ENCODE data around the gene NRG2.

Gene NRG2

DNA sequence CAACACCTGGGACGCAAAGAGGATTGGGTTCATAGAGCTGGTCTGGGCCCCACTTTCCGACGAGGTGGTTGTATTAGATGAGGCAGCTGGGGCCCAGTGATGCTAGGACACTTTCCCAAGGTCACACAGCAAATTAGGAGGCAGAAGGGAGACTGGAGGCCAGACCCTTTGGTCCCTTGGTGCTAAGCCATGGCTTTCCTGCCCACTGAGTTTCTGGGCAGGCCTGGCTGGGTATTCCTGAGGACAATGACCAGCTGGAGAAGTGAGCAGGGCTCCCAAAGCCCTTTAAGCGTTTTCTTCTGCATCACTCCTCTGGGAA is 181.3 kb downstream of the NRG2 start:
- Histone ChIP-seq H3K36me3 (ENCODE audit: control insufficient read depth, low read depth, low read length) (no peaks in the 10 kb centered on the region), H3K27me3 (ENCODE audit: control insufficient read depth, insufficient read depth, low read length) (no peaks in the 10 kb centered on the region), H3K9me3 (ENCODE audit: control insufficient read depth, low read depth, low read length) (no peaks in the 10 kb centered on the region), H3K4me1 (ENCODE audit: control insufficient read depth, low read depth, low read length) (no peaks in the 10 kb centered on the region), H3K9ac (ENCODE audit: low read length) (no peak overlapping the region), H3K27ac (ENCODE audit: low read length) (no peak overlapping the region), H3K4me3 (ENCODE audit: low read length) (no peak overlapping the region)

DNA sequence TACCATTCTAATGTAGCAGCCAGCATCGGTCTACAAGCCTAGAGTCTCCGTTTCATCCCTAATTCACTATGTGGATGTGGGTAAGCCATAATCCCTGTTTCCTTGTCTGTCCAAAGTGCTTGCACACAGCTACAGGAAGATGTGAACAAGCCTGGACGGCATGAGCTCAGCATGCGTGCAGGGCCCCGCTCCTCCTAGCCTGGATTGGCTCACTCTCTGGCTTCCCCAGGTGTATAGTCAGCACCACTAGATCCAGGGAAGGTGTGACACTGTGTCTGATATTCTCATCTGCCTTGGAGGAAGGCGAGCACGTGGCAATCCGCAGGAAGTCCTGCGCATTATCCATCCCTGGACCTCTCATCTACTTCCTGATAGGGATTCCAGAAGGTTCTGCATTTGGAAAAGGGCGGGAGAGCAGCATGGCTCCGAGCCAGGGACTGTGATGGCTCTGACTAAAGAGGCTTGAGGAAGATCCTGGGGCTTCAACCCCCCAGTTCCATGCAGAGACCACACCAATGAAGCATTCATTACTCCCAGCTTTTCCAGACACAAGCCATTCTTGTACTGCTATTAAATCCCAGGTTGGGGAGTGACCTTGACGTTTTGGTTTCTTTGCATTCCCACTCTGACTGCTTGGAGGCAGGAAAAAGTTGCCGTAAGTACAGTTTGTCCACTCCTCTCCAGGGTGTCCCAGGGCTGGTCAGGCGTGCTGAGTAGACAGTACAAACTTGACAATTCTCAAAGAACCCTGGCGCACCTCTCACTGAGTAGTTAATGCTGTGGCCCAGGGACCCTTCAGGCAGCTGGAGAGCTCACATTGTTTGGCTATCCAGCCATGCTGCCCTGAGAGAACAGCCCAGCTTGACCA is 181.8 kb downstream of the NRG2 start:
- H3K9ac ChIP-seq (ENCODE audit: low read length): no peak overlapping the region
- H3K27ac ChIP-seq (ENCODE audit: low read length): no peak overlapping the region
- H3K27me3 ChIP-seq (ENCODE audit: control insufficient read depth, insufficient read depth, low read length): no peaks in the 10 kb centered on the region

DNA sequence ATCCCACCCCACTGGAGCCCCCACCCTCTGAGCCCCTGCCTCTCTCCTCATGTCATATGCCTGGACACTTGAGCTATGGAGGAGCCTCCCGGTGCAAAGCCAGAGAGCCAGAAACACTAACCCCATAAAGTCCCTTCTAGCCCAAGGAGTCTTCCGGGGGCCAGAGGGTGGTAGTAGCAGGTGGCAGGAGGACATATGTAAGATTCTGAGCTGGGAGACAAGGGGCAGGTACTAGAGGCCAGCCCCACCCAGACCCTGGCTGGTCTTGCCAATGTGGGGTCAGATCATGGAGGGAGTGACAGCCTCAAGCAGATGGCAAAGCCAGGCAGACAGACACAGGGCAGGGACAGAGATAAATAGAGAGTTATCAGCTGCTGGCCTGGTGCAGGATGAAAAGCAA is 184.1 kb downstream of the NRG2 start:
- Histone ChIP-seq H3K36me3 (ENCODE audit: control insufficient read depth, low read depth, low read length) (no peaks in the 10 kb centered on the region), H3K27ac (ENCODE audit: low read length) (no peak overlapping the region), H3K4me3 (ENCODE audit: low read length) (no peak overlapping the region), H3K4me1 (ENCODE audit: control insufficient read depth, low read depth, low read length) (no peaks in the 10 kb centered on the region), H3K9ac (ENCODE audit: low read length) (no peak overlapping the region), H3K27me3 (ENCODE audit: control insufficient read depth, insufficient read depth, low read length) (no peaks in the 10 kb centered on the region), H3K9me3 (ENCODE audit: control insufficient read depth, low read depth, low read length) (no peaks in the 10 kb centered on the region)

More for the DNA sequence above, 181.8 kb downstream of the NRG2 start:
- no peak overlapping the region for H3K4me3 ChIP-seq (ENCODE audit: low read length)
- H3K9me3 ChIP-seq (ENCODE audit: control insufficient read depth, low read depth, low read length): no peaks in the 10 kb centered on the region
- no peaks in the 10 kb centered on the region for H3K4me1 ChIP-seq (ENCODE audit: control insufficient read depth, low read depth, low read length)
- no peaks in the 10 kb centered on the region for H3K36me3 ChIP-seq (ENCODE audit: control insufficient read depth, low read depth, low read length)

DNA sequence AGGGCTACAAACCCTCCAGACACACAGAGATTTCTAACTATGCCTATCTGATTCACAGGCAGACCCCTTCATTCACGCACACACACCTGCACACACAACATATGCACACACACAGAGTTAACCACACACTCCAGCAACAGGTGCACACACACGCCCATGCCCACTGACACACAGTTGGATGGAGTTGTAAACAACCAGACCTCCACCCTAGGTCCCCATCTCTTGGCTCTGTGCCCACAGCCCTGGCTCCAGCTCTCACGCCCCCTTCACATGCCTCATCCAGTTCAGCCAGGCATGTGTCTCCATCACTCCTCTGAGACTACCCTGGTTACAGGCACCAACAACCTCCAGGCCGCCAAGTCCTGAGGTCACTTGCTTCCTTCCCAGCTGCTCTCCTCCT is 186.4 kb downstream of the NRG2 start:
- Histone ChIP-seq H3K27ac (ENCODE audit: low read length) (no peak overlapping the region), H3K27me3 (ENCODE audit: control insufficient read depth, insufficient read depth, low read length) (no peaks in the 10 kb centered on the region), H3K36me3 (ENCODE audit: control insufficient read depth, low read depth, low read length) (no peaks in the 10 kb centered on the region), H3K4me1 (ENCODE audit: control insufficient read depth, low read depth, low read length) (no peaks in the 10 kb centered on the region), H3K9me3 (ENCODE audit: control insufficient read depth, low read depth, low read length) (no peaks in the 10 kb centered on the region), H3K4me3 (ENCODE audit: low read length) (no peak overlapping the region), H3K9ac (ENCODE audit: low read length) (no peak overlapping the region)

DNA sequence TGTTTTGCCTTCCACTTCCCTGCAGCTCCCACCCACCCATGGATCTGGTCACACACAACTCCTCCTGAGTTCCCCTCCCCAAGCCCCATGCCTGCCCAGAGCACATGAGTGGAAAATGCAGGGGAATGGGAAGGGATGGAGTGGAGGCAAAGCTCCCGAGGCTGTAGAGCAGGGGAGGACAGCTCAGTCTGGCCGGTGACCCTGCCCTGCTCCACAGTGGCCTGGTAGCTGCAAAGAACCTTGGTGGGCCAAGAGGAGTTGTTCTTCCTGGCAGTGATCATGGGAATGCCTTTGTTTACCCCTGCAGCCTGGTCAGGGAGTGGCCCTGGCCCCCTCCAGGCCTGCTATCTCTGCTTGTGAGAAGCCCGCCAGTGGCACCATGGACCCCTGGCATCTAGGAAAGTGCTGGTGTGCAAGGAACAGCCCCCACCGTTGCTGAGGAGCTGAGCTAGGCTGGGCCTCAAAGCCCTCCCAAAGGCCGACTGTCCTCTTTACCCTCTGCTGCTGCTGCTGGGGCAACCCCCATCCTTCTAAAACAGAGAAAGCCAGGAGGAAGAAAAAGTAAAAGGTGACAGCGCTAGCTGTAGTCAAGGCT is 187.1 kb downstream of the NRG2 start:
- Histone ChIP-seq H3K4me1 (ENCODE audit: control insufficient read depth, low read depth, low read length) (no peaks in the 10 kb centered on the region), H3K27me3 (ENCODE audit: control insufficient read depth, insufficient read depth, low read length) (no peaks in the 10 kb centered on the region), H3K9ac (ENCODE audit: low read length) (no peak overlapping the region), H3K4me3 (ENCODE audit: low read length) (no peak overlapping the region), H3K36me3 (ENCODE audit: control insufficient read depth, low read depth, low read length) (no peaks in the 10 kb centered on the region), H3K27ac (ENCODE audit: low read length) (no peak overlapping the region), H3K9me3 (ENCODE audit: control insufficient read depth, low read depth, low read length) (no peaks in the 10 kb centered on the region)

DNA sequence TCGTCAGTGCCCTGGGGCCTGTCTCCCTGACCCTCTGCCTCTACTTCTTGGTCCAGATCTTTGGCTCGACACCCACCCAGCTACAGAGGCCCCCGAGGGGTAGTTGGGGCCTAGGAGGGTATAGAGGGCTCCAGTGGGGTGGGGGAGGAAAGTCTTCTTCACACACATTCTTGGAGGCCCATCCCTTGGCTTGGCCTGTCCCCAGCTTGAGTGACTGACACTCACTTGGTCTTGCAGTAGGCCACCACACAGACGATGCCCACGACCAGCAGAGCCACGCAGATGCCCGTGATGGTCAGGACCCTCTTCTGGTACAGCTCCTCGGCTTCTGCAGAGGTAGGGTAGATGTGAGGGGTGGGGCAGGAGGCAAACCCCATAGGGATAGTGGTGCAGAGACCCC is 187.6 kb downstream of the NRG2 start:
- H3K9me3 ChIP-seq (ENCODE audit: control insufficient read depth, low read depth, low read length): no peaks in the 10 kb centered on the region
- H3K27ac ChIP-seq (ENCODE audit: low read length): no peak overlapping the region
- no peak overlapping the region for H3K4me3 ChIP-seq (ENCODE audit: low read length)
- no peaks in the 10 kb centered on the region for H3K36me3 ChIP-seq (ENCODE audit: control insufficient read depth, low read depth, low read length)
- H3K4me1 ChIP-seq (ENCODE audit: control insufficient read depth, low read depth, low read length): no peaks in the 10 kb centered on the region
- H3K9ac ChIP-seq (ENCODE audit: low read length): no peak overlapping the region
- H3K27me3 ChIP-seq (ENCODE audit: control insufficient read depth, insufficient read depth, low read length): no peaks in the 10 kb centered on the region

DNA sequence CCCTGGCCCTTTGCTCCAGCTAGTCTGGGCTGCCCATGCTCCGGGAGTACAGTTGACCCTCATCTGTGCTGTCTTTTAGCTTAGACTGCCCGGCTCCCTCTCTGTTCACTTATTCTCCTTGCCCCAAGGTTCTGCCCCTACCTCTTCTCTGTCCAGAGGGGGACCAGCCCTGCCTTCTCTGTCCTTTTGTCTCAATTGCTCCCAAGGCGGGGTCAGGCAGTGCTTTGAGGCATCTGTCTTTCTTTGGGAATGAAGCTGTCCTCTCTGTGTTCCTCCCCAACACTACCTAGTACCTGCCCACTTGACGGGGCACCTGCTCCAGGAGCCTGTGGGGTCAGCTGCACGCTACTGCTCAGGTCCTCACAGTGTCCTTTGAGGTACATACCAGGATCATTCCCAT is 188.1 kb downstream of the NRG2 start:
- H3K4me1 ChIP-seq (ENCODE audit: control insufficient read depth, low read depth, low read length): no peaks in the 10 kb centered on the region
- H3K4me3 ChIP-seq (ENCODE audit: low read length): no peak overlapping the region
- H3K9me3 ChIP-seq (ENCODE audit: control insufficient read depth, low read depth, low read length): no peaks in the 10 kb centered on the region
- H3K27ac ChIP-seq (ENCODE audit: low read length): no peak overlapping the region
- no peak overlapping the region for H3K9ac ChIP-seq (ENCODE audit: low read length)
- no peaks in the 10 kb centered on the region for H3K36me3 ChIP-seq (ENCODE audit: control insufficient read depth, low read depth, low read length)
- peaks cover 3% of the 10 kb centered on the region for H3K27me3 ChIP-seq (ENCODE audit: control insufficient read depth, insufficient read depth, low read length)

DNA sequence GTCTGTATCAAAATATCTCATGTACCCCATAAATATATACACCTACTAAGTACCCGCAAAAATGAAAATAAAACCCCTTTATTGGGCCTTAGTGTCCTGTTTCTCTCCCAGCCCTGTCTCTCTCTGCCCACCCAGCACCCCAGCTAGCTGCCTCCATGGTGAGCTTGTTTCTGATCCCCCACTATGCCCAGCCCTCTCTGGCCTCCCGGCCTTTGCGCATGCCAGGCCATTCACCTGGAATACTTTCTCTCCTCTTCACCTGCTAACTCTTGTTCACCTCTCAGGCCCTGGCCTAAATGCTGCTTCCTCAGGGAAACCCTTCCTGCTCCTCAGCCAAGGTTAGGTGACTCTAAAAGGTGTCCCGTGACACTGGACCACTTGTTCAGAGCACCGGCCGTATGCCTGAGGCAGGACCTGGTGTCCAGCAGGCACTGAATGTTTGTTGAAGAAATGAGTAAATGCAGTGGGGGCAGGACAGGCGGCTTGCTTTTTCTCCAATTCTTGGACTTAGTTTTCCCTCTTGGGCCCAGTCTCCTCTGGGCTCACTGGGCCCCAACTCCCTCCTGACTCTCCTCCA is 189.0 kb downstream of the NRG2 start:
- Histone ChIP-seq H3K9me3 (ENCODE audit: control insufficient read depth, low read depth, low read length) (no peaks in the 10 kb centered on the region), H3K9ac (ENCODE audit: low read length) (no peak overlapping the region), H3K36me3 (ENCODE audit: control insufficient read depth, low read depth, low read length) (no peaks in the 10 kb centered on the region), H3K27me3 (ENCODE audit: control insufficient read depth, insufficient read depth, low read length) (peaks cover 11% of the 10 kb centered on the region), H3K4me3 (ENCODE audit: low read length) (no peak overlapping the region), H3K4me1 (ENCODE audit: control insufficient read depth, low read depth, low read length) (no peaks in the 10 kb centered on the region), H3K27ac (ENCODE audit: low read length) (no peak overlapping the region)

DNA sequence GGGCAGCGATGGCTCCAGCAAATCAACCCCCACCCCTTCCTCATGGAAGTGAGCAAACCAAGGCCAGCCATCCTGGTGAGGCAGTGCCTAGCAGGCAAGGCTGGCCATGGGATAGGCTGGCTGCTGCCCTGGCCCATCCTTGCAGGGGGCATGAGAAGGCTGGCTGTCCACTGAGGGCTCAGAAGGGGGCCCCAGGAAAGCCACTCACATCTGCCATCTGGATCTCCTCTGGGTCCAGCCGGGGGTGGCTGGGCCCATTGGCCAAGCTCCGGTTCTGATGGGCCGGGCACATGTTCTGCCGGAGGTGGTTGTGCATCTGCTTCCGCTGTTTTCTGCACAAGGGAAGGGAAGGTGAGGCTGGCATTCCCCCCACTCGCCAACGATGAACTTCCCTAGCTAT is 190.4 kb downstream of the NRG2 start:
- H3K36me3 ChIP-seq (ENCODE audit: control insufficient read depth, low read depth, low read length): no peaks in the 10 kb centered on the region

DNA sequence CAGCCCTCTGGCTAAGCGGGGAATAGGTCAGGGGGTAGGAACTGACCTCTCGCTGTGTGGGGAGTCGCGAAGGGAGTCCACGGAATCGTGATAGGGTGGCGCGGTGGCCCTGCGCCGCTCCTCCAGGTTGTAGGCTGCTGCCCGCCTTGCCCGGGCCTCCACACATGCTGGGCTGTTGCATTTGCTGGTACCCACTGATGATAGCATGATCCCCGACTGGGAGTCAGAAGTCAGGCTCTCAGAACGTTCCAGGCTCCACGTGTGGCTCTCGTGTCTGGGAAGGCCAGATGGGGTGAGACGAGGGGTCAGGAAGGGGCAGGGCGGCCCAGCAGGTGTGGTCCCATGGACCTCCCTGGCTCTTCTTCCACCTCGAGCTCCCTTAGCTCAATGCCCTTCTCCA is 191.5 kb downstream of the NRG2 start:
- Histone ChIP-seq H3K4me1 (ENCODE audit: control insufficient read depth, low read depth, low read length) (no peaks in the 10 kb centered on the region), H3K36me3 (ENCODE audit: control insufficient read depth, low read depth, low read length) (no peaks in the 10 kb centered on the region), H3K27me3 (ENCODE audit: control insufficient read depth, insufficient read depth, low read length) (peaks cover 31% of the 10 kb centered on the region), H3K4me3 (ENCODE audit: low read length) (no peak overlapping the region), H3K27ac (ENCODE audit: low read length) (no peak overlapping the region), H3K9ac (ENCODE audit: low read length) (no peak overlapping the region), H3K9me3 (ENCODE audit: control insufficient read depth, low read depth, low read length) (no peaks in the 10 kb centered on the region)

More for the DNA sequence above, 190.4 kb downstream of the NRG2 start:
- Histone ChIP-seq H3K9ac (ENCODE audit: low read length) (no peak overlapping the region), H3K4me1 (ENCODE audit: control insufficient read depth, low read depth, low read length) (no peaks in the 10 kb centered on the region), H3K27me3 (ENCODE audit: control insufficient read depth, insufficient read depth, low read length) (peaks cover 19% of the 10 kb centered on the region), H3K27ac (ENCODE audit: low read length) (no peak overlapping the region), H3K4me3 (ENCODE audit: low read length) (no peak overlapping the region), H3K9me3 (ENCODE audit: control insufficient read depth, low read depth, low read length) (no peaks in the 10 kb centered on the region)

DNA sequence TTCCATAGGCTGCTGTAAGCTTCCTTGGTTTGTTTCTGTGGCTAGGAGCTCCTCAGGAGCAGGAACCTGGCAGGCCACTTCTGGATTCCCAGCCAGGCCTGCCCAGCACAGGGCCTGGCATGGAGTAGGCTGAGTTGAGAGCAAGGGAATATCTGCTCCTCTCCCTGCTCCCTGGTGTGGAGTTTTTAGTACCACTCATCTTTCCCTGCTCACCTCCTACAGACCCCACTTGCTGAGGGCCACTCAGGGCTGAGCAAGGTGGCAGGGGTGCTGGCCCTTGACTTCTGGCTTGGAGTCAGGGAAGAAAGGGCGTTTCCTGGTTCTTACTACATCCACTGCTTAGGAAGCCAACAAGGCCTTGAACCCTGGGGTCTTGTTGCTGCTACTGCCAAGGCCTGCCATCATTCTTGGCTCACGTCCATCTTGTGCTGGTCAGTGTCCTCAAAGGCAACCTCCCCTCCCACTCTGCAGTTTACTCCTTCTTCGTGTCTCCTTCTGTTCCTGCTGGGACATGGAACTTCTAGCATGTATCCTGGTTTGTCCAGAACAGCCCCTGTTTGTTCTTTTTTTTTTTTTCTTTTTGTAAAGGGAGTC is 192.6 kb downstream of the NRG2 start:
- Histone ChIP-seq H3K4me1 (ENCODE audit: control insufficient read depth, low read depth, low read length) (no peaks in the 10 kb centered on the region), H3K9ac (ENCODE audit: low read length) (no peak overlapping the region), H3K27me3 (ENCODE audit: control insufficient read depth, insufficient read depth, low read length) (peaks cover 41% of the 10 kb centered on the region), H3K27ac (ENCODE audit: low read length) (no peak overlapping the region), H3K4me3 (ENCODE audit: low read length) (no peak overlapping the region), H3K36me3 (ENCODE audit: control insufficient read depth, low read depth, low read length) (no peaks in the 10 kb centered on the region), H3K9me3 (ENCODE audit: control insufficient read depth, low read depth, low read length) (no peaks in the 10 kb centered on the region)
